ENCODE measurements around the gene CYBB. TPM values are rescaled to one million over a fixed set of nuclear protein-coding genes. Genes with fewer than 3 reads are reported as not detected.

Gene CYBB
- total RNA-seq, 1 experiment from 2014 or later, result 0.20 TPM

- DNase-seq, result no peak
- Histone ChIP-seq H3K9me3 (no peaks in the 10 kb centered on the region), H3K27me3 (no peaks in the 10 kb centered on the region), H3K4me3 (no peak overlapping the region), H3K36me3 (no peaks in the 10 kb centered on the region)
Measured at GRCh38 chrX:37817176-37817575, 37.3 kb downstream of the CYBB start.

- Histone ChIP-seq H3K9me3 (no peaks in the 10 kb centered on the region), H3K36me3 (no peaks in the 10 kb centered on the region), H3K4me3 (no peak overlapping the region), H3K27me3 (no peaks in the 10 kb centered on the region)
- no peak for DNase-seq
Measured at GRCh38 chrX:37817579-37817978, 37.7 kb downstream of the CYBB start.

GRCh38 chrX:37818031-37818430 is 38.2 kb downstream of the CYBB start:
- Histone ChIP-seq H3K4me3 (no peak overlapping the region), H3K27me3 (no peaks in the 10 kb centered on the region), H3K9me3 (no peaks in the 10 kb centered on the region), H3K36me3 (no peaks in the 10 kb centered on the region)
- DNase-seq, result no peak

GRCh38 chrX:37820646-37821045 is 40.8 kb downstream of the CYBB start:
- H3K4me3 ChIP-seq, result no peak overlapping the region
- DNase-seq, result no peak
- H3K36me3 ChIP-seq, result no peaks in the 10 kb centered on the region
- H3K27me3 ChIP-seq, result no peaks in the 10 kb centered on the region
- no peaks in the 10 kb centered on the region for H3K9me3 ChIP-seq

- no peak for DNase-seq
- H3K36me3 ChIP-seq, result no peaks in the 10 kb centered on the region
- no peak overlapping the region for H3K4me3 ChIP-seq
- H3K27me3 ChIP-seq, result no peaks in the 10 kb centered on the region
- H3K9me3 ChIP-seq, result no peaks in the 10 kb centered on the region
Measured at GRCh38 chrX:37824491-37825214, 44.8 kb downstream of the CYBB start.

- no peaks in the 10 kb centered on the region for H3K27me3 ChIP-seq
- no peak for DNase-seq
- no peaks in the 10 kb centered on the region for H3K36me3 ChIP-seq
- H3K4me3 ChIP-seq, result no peak overlapping the region
- H3K9me3 ChIP-seq, result no peaks in the 10 kb centered on the region
Measured at GRCh38 chrX:37825215-37825842, 45.5 kb downstream of the CYBB start.

- H3K9me3 ChIP-seq, result no peaks in the 10 kb centered on the region
- no peak for DNase-seq
- no peak overlapping the region for H3K4me3 ChIP-seq
- H3K27me3 ChIP-seq, result no peaks in the 10 kb centered on the region
- no peaks in the 10 kb centered on the region for H3K36me3 ChIP-seq
Measured at GRCh38 chrX:37829721-37830120, 49.9 kb downstream of the CYBB start.

GRCh38 chrX:37830371-37830770 is 50.5 kb downstream of the CYBB start:
- H3K9me3 ChIP-seq, result no peaks in the 10 kb centered on the region
- no peak overlapping the region for H3K4me3 ChIP-seq
- no peaks in the 10 kb centered on the region for H3K36me3 ChIP-seq
- DNase-seq, result no peak
- H3K27me3 ChIP-seq, result no peaks in the 10 kb centered on the region

GRCh38 chrX:37834937-37835336 is 55.1 kb downstream of the CYBB start:
- Histone ChIP-seq H3K4me3 (no peak overlapping the region), H3K27me3 (no peaks in the 10 kb centered on the region), H3K36me3 (no peaks in the 10 kb centered on the region), H3K9me3 (no peaks in the 10 kb centered on the region)
- DNase-seq, result no peak

- no peak for DNase-seq
- no peaks in the 10 kb centered on the region for H3K36me3 ChIP-seq
- H3K4me3 ChIP-seq, result no peak overlapping the region
- H3K9me3 ChIP-seq, result no peaks in the 10 kb centered on the region
- H3K27me3 ChIP-seq, result no peaks in the 10 kb centered on the region
Measured at GRCh38 chrX:37840931-37841330, 61.1 kb downstream of the CYBB start.

- no peak for DNase-seq
- H3K27me3 ChIP-seq, result no peaks in the 10 kb centered on the region
- no peaks in the 10 kb centered on the region for H3K9me3 ChIP-seq
- no peaks in the 10 kb centered on the region for H3K36me3 ChIP-seq
- no peak overlapping the region for H3K4me3 ChIP-seq
Measured at GRCh38 chrX:37844622-37845021, 64.8 kb downstream of the CYBB start.

GRCh38 chrX:37846141-37846540 is 66.3 kb downstream of the CYBB start:
- Histone ChIP-seq H3K27me3 (no peaks in the 10 kb centered on the region), H3K36me3 (no peaks in the 10 kb centered on the region), H3K4me3 (no peak overlapping the region), H3K9me3 (no peaks in the 10 kb centered on the region)
- DNase-seq, result no peak

GRCh38 chrX:37846558-37846933 is 66.7 kb downstream of the CYBB start:
- no peaks in the 10 kb centered on the region for H3K27me3 ChIP-seq
- H3K4me3 ChIP-seq, result peak overlapping the region; percentile 61
- no peaks in the 10 kb centered on the region for H3K9me3 ChIP-seq
- no peak for DNase-seq
- H3K36me3 ChIP-seq, result no peaks in the 10 kb centered on the region

GRCh38 chrX:37846934-37847732 is 67.3 kb downstream of the CYBB start, which contains the start of gene DYNLT3:
DYNLT3 (minus strand) TSS chrX:37847571; CDS start chrX:37847510, 61 bp downstream.
- Histone ChIP-seq H3K27me3 (no peaks in the 10 kb centered on the region), H3K36me3 (no peaks in the 10 kb centered on the region), H3K4me3 (peak within 1 kb of the TSS; percentile 61), H3K9me3 (no peaks in the 10 kb centered on the region)
- peak; percentile 78 for DNase-seq

GRCh38 chrX:37847733-37848197 is 67.9 kb downstream of the CYBB start:
- DNase-seq, result no peak
- Histone ChIP-seq H3K4me3 (peak overlapping the region; percentile 61), H3K36me3 (no peaks in the 10 kb centered on the region)

GRCh38 chrX:37854148-37854547 is 74.3 kb downstream of the CYBB start:
- Histone ChIP-seq H3K4me3 (no peak overlapping the region), H3K36me3 (no peaks in the 10 kb centered on the region), H3K27me3 (no peaks in the 10 kb centered on the region), H3K9me3 (no peaks in the 10 kb centered on the region)
- no peak for DNase-seq

More at GRCh38 chrX:37847733-37848197, 67.9 kb downstream of the CYBB start:
- no peaks in the 10 kb centered on the region for H3K9me3 ChIP-seq
- H3K27me3 ChIP-seq, result no peaks in the 10 kb centered on the region

GRCh38 chrX:37854748-37855147 is 74.9 kb downstream of the CYBB start:
- no peak for DNase-seq
- H3K36me3 ChIP-seq, result no peaks in the 10 kb centered on the region
- H3K9me3 ChIP-seq, result no peaks in the 10 kb centered on the region
- no peak overlapping the region for H3K4me3 ChIP-seq
- no peaks in the 10 kb centered on the region for H3K27me3 ChIP-seq
